ENCODE data around the gene A4GALT.
"Not testable (repeated sequence)": the region's sequence is repeated elsewhere in the genome, so short reads cannot be mapped to it uniquely, and the experiment has no call there.

A4GALT gene

DNA sequence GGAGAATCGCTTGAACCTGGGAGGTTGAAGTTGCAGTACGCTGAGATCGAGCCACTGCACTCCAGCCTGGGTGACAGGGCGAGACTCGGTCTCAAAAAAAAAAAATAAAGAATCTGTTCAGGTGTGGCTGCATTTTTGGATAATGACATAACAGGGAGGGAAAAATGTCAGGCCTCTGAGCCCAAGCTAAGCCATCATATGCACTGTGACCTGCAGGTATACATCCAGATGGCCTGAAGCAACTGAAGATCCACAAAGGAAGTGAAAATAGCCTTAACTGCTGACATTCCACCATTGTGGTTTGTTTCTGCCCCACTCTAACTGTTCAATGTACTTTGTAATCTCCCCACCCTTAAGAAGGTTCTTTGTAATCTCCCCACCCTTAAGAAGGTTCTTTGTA, 19.6 kb upstream of the A4GALT start:
- not testable (repeated sequence) for DNase-seq

DNA sequence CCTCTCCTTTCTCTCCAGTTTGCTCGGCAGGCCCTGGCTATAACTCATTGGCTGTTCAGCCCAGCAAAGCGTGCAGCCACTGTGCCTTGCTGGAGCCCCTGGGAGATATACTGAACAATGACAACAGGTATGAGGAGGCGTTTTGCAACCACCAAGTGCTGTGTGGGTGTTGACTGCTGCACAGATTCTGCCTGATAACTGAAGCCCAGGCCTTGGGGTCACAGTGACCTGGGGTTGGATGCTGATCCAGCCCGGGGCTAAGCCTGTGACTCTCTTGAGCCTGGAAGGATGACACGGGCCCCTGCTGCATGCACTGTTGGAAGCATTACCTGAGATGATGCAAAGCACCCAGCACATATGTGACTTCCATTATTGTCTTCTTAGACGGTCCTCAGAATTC, 13.7 kb upstream of the A4GALT start:
- no peak for DNase-seq

DNA sequence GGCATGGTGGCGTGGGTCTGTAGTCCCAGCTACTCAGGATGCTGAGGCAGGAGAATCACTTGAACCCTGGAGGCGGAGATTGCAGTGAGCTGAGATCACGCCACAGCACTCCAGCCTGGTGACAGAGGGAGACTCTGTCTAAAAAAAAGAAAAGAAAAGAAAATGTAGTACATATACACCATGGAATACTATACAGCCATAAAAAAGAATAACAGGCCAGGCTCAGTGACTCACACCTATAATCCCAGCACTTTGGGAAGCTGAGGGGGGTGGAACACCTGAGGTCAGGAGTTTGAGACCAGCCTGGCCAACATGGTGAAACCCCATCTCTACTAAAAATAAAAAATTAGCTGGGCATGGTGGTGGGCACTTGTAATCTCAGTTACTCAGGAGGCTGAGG, 12.7 kb upstream of the A4GALT start:
- not testable (repeated sequence) for DNase-seq

DNA sequence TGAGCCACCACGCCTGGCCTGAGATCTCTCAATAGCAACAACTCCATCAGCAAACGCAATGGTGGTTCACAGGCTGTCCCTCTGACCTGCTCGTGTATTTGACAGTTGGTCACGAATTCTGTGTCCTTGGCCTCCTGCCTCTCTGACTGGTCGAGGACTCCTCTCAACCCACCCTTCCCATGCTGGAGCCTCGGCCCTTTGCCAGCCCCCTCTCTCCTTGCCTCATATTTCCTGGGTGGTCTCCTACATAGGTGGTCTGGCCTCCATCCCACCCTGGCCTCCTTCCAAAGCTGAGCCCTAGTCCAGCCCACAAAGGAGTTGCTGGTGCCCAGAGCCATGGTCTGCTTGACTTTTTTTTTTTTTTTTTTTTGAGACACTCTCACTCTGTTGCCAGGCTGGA, 11.4 kb upstream of the A4GALT start:
- DNase-seq: no peak

DNA sequence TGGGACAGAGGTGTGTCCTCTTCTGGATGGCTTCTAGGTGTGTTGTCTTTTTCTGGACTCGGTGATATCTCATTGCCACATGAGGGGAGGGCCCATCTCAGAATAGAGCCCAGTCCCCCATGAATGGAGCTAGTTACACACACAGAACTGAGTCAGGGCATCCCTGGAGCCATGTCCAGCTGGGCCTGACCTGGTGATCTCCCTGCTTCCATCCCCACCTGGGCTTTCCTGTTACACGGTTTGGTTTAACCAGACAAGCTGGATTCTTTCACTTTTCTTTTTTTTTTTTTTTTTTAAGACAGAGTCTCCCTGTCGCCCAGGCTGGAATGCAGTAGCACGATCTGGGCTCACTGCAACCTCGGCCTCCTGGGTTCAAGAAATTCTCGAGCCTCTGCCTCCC, 6.1 kb upstream of the A4GALT start:
- no peak for DNase-seq

DNA sequence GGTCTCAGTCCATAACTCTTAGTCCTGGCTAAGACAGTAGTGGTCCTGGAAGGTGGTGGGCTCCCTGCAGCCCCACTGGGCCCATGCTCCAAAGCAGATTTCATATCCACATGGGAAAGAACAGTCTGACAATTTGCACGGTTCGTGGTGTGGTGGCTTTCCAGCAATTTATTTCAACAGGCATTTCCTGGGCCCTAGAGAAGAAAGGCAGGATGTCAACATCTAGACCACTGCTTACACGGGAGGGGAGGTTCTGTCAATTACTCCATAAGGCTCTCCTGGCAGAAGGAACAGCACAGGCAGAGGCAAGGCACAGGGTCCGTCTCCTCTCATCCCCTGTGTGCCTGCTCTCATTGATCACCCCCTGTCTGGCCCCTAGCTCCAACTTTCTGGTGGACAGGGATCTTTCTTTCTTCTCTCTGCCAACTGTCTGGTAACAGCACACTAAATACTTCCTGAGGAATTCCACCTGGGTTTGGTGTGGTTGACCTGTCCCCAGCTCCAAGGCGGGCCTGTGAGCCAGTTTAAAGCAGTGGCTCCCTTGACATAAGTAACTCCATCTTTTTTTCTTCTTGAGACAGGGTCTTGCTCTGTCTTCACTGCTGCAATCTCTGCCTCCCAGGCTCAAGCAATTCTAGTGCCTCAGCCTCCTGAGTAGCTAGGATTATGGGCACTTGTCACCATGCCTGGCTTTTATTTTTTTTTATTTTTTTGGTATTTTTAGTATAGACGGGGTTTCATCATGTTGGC, 5.1 kb upstream of the A4GALT start:
- DNase-seq: no peak

DNA sequence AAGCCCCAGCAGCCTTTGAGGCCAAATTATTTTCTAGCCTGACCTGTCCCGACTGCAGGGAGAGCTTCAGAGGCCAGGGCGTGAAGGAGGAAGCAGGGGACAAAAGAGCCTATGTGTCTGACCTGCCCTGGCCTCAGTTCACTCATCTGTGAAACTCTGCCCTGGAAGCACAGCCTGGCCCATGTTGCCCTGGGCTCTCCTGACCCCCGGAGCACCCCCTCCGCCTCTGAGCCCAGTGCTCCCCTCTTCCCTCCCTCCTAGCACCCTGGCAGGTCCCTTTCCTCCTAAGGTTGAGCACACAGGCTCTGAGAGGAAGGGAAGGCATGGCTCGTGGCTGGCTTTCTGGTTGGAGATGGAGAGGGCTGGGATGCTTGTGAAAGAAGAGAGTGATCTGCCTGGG, 3.4 kb upstream of the A4GALT start:
- no peak for DNase-seq

DNA sequence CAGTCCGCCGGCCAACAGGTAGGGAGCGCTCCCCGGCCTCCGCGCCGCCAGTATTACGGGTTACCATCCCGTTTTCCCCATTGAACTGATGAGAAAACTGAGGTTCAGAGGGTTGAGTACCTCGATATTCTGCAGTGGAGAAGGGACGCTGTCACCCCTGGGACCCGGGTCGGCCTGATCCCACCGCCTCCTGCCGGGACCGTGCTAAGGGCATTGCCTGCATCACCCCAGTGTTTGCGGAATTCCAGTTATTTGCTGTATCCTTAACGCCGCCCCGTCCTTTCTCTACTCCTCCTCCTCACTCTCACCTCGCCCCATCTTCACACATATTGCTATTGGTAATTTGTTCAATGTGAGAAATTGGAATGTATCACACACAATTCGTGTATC, 370 bp upstream of the A4GALT start:
- DNase-seq: no peak

DNA sequence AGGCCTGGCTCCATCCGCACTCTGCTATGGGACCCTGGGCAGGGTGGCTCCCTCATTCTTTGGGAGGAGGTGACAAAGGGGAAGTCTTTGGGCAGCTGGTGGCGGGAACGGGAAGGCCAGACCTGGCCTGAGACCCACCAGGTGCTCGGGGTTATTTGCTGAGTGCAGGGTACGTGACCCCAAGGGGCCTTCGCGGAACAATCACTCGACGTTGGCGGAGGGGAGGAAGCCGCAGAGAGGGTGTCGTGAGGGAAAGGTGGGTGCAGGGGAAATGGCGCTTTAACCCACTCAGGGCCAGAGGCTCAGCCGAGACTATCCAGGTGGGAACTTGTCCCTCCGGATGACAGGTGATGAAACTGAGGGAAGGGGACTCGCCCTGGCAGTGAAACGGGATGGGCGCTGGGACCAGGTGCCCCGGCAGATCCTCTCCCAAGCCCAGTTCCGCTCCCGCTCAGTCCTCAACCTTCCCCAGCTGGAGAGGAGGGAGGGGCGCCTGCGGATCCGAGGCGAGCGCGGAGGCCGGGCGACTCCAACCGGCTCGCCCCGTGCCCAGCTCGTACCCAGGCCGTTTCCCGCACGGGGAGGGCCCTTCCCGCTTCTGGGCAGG, 911 bp downstream of the A4GALT start:
- no peak for DNase-seq

DNA sequence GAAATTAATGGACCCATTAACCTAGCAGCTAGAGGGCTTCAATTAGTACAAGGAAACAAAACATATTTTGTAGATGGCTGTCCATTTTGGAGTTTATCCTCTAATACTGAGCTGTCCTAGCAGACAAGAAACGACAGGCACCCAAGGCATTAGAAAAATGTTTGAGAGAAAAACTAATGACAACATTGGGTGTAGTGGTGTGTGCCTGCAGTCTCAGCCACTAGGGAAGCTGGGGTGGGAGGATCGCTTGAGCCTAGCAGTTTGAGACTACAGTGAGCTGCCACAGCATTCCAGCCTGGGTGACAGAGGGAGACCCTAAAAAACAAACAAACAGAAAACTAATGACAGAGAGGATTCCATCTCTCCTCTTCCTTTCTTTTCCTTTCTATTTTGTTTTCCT, 1.5 kb downstream of the A4GALT start:
- no peak for DNase-seq

DNA sequence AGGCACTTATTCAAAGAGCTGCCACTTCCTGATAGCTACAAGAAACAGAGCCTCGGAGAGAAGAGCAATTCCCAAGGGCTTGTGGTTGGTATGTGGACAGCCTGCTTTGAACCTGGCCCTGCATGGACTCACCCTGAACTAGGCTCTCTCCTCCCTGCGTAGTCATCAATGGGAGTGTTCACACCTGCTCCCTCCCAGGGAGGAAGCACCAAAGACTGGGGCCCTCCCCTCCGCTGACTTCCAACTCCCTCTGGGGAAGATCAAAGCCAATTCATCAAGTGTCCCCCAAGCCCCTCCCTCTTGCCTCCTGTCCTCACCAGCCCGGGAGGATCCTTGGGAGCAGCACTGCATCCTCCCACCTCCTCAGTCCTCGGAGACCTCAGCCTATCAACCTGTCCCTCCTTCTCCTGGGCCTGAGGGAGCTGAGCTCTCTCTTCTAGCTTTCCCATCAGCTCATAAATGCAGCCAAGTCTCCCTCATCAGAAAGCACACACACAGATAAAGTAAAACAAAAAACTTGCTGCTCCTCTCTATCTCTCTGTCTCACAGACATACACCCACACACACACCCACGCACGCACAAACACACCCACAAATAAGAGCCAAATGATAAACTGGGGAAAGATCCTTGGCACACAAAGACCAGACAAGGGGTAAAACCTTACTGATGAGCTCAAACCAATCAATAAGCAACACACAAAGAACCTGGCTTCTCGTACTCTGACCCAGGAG, 3.3 kb downstream of the A4GALT start:
- no peak for DNase-seq

DNA sequence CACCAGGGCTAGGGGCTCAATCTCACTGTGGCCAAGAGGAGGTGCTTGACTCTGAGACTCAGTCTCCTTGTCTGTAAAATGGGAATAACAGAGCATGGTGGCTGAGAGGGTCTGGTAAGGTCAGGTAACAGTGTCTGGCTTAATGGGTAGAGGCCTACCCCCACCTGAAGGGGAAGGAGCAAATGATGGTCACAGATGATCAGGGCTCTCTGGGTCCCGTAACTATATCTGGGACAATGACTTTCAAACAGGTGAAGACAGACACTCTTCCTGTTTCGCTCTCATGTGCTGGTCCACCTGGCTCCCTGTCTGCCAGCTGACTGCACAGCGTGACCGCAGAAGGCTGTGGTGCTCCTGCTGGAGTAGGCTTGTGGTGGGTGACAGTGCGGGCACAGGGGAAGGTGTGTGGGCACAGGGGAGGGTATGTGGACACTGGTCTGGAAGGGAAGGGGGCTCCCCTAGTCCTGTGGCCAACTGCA, 4.0 kb downstream of the A4GALT start:
- no peak for DNase-seq

DNA sequence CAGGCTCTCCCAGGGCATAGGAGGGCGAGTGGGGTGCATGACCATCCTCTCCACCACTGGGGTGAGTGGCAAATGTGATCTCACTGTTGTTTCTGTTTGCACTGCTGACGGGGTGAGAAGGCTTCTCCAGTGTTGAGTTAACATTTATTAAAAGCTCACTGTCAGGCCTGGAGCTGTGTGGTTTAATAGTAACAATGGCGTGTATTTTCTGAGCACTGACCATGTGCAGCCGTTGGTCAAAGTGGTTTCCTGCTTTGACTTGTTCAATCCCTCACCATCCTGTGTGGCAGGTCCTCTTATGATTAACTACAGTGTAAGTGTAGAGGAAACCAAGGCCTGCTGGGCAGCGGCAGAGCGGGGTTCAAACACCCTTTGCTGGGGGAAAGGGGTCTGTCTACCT, 4.4 kb downstream of the A4GALT start:
- no peak for DNase-seq

DNA sequence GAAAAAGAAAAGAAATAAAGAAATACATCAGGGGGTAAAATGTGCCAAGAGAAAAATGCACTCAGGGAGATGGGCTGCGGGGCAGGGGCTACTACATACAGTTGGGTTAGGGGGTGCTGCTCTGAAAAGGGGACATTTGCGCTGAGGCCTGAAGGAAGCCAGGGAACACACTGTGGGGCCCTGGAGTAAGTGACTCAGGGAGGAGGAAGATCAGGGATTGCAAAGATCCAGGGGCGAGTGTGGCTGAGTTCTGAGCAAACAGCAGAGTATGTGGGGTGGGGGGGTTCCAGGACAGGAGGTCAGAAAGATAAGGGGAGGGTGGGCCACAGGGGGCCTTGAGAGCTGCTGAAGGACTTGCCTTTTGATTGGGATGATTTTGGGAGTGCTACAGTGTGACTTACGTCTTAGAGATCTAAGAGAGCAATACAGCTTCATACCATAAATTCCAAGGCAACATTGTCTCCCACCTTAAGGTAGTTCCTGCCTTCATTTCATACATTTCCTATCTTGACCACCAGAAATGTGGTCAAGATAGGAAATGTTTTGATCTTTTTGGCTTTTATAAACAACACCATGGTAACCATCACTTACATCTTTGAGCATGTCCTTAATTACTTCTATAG, 5.8 kb downstream of the A4GALT start:
- DNase-seq: no peak

DNA sequence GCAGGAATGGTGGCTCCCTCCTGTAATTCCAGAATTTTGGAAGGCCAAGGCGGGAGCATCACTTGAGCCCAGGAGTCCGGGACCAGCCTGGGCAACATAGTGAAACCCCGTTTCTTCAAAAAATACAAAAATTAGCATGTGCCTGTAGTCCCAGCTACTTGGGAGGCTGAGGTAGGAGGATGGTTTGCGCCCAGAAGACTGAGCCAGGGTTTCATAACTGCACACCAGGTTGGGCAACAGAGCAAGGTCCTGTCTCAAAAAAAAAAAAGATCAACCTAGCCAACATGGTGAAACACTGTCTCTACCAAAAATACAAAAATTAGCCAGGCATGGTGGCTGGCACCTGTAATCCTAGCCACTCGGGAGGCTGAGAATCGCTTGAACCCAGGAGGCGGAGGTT, 6.4 kb downstream of the A4GALT start:
- no peak for DNase-seq

DNA sequence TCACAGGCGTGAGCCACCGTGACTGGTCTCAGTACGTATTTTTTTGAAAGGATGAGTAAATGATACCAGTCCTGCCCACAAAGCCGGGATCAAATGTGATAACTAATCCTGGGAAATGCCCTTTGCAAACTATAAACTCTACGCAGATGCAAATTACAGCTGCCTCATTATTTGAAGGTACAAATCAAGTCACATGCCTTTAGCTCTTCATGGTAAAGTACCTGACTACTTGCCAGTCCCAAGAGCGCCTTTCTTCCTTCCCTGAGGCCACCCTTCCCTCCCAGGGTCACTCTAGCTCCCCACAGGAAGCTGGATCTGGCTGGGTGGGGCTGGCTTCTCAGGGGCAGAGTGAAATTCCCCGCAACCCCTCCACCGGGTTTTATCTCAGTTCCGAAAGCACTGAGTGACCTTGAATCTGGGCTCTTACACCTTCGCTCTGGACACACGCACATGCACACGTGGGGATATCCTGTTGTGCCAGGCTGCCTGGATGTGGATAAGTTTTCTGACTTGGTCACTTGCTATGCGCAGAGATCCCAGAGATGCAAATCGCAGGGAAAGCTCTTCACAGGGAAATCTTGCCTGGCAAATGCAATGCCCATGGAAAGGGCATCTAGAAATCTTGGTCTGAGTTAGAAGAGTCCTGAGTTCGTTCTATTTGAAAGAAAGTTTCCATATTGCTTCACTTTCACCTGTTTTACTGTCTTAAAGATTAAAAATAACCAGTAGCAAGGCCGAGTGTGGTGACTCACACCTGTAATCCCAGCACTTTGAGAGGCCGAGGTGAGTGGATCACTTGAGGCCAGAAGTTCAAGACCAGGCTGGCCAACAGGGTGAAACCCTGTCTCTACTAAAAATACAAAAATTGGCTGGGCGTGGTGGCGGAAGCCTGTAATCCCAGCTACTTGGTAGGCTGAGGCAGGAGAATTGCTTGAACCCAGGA, 8.5 kb downstream of the A4GALT start:
- DNase-seq: no peak

DNA sequence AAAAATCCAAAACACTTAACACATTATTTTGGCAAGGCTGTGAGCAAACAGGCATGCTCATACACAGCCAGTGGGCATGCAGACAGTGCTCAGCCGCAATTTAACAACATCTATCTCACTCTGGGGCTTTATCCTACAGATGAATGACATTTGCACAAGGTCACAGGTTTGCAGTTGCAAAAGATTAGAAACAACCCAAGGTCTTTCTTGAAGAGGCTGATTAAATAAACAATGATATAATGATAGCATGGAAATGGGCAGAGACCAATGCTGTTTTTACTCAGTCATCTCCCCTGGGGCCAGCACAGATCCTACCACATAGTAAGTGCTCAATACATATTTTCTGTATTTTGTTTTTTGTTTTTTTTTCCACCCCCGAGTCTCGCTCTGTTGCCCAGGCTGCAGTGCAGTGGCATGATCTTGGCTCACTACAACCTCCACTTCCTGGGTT, 9.4 kb downstream of the A4GALT start:
- DNase-seq: no peak

DNA sequence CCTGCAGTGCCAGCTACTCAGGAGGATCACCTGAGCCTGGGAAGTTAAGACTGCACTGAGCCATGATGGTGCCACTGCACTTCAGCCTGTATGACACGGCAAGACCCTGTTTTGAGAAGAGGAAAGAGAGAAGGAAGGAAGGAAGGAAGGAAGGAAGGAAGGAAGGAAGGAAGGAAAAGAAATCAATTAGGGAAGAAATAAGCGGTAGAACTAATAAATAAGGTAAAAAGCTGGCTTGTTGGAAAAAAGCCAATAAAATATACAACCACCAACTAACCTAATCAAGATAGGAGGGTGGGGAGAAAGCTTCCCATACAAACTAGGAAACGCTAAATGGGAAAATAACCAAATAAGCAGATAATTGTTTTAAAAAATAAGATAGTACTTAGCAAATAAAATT, 12.3 kb downstream of the A4GALT start:
- DNase-seq: no peak

DNA sequence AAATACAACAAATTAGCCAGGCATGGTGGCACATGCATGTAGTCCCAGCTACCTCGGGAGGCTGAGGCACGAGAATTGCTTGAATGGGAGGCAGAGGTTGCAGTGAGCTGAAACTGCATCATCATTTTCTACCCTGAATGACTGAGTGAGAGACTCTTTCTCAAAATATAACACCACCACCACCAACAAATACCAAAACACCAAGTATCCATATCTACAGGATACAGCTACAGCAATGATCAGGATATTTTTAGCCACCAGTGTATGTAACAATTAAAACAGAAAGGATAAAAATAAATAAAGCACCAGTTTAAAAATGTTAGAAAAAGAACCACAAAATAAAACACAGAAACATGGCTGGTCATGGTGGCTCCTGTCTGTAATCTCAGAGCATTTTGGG, 13.2 kb downstream of the A4GALT start:
- DNase-seq: no peak

DNA sequence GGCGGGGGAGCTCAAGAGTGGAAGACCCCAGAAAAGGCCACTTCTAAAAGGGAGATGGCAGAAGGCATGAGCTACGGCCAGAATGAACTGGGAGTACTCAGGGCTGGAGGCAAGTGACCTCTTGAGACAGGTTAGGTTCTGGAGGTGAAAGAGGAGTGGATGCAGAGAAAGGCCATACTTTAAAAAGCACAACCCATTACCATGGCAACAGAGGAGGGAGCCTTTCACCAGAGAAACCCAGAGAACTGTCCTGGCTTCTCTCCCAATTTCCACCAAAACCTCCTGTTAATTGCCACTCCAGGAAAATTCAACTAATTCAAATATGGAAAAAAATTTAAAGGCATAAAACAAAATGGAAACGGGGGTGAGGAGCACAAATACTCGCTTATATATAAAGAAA, 15.8 kb downstream of the A4GALT start:
- no peak for DNase-seq

DNA sequence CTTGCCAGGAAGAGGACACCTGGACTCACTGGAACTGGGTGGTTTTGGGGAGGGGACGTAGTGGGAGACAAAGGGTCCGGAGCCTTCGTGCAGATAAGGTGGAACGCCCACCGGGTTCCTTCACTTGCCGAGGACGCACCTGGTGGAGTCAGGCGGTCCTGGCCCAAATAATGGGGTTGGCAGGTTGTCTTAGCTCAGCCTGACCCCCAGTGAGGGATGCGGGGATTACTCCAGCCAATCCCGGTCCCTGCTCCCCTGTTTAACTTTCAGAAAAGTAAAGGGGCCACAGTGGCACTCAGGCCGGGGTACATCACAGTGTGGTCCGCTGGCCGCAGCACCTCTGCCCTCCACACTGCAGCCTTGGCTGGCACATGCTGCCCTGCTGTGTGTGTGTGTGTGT, 18.0 kb downstream of the A4GALT start:
- DNase-seq: no peak

DNA sequence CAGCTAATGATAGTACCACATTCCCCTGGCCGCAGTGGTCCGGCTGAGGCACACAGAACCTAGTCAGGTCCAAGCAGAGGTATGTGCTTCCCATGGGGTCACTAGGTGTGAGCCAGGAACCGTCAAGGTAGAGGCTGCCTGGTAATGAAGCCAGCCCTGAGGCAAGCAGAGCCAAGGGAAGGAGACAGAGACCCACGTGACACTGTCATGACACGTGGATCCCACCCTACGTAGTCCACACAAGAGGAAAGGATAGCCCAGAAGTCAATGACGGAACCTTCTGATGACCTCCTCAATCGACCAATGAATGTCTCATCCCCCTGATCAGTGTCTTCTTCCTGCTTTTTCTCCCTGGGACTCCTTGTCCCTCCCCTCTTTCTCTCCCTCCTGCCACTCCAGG, 19.0 kb downstream of the A4GALT start:
- no peak for DNase-seq

DNA sequence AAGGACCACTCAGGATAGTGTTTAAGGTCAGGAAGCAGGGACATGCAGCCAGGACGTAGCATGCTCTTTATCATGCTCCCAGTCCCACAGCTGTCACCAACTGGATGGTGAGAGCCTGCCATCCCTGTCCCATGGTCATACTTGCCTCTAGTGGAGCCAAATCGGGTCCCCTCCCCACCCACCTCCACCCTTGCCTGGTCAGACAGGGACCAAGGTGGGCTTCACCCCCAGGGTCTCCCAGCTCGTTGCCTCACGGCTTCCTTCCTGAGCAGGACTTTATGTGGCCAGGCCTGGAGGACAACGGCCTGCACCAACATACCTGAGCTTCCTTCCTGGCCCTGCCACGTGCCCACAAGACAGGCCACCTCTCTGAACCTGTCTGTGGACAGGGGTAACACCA, 19.8 kb downstream of the A4GALT start:
- DNase-seq: no peak

All from CD4-positive, alpha-beta T cell treated with Interleukin-17A for 1 hour (primary cell).